Liver (tissue), 9 donors: Measurements from ENCODE around the gene FBXW2. TPM values are rescaled to one million over a fixed set of nuclear protein-coding genes. Genes with fewer than 3 reads are reported as not detected.
"Not testable (repeated sequence)": the region's sequence is repeated elsewhere in the genome, so short reads cannot be mapped to it uniquely, and the experiment has no call there.

Source experiments
- DNase-seq: peaks from one replicate; pipeline ENCODE4 v3.0.0-alpha.2; 2017; ENCODE audit warnings: low spot score
- H3K27ac ChIP-seq, 2 donors: one replicate each; pipeline ENCODE4 v1.7.0; 2013; ENCODE audit warnings: inconsistent platforms in 2 of 2, low read length in 2 of 2, control low read depth in 1 of 2, low read depth in 1 of 2, mild to moderate bottlenecking in 1 of 2
- H3K27me3 ChIP-seq, 4 donors: one replicate each; pipeline versions ENCODE4 v1.6.1 to v1.7.0; 2013; ENCODE audit warnings: low read length in 3 of 4, inconsistent platforms in 1 of 4, mild to moderate bottlenecking in 1 of 4, moderate library complexity in 1 of 4; ENCODE audit not compliant: control insufficient read depth in 4 of 4, insufficient read depth in 4 of 4
- H3K36me3 ChIP-seq, 4 donors: one replicate each; pipeline versions ENCODE4 v1.6.1 to v1.7.0; 2013; ENCODE audit warnings: low read length in 3 of 4, mild to moderate bottlenecking in 3 of 4, low read depth in 1 of 4, moderate library complexity in 1 of 4; ENCODE audit not compliant: control insufficient read depth in 4 of 4, insufficient read depth in 3 of 4
- H3K4me1 ChIP-seq, 4 donors: one replicate each; pipeline versions ENCODE4 v1.6.1 to v1.7.0; 2013; ENCODE audit warnings: low read length in 3 of 4, mild to moderate bottlenecking in 3 of 4, moderate library complexity in 1 of 4; ENCODE audit not compliant: control insufficient read depth in 4 of 4, insufficient read depth in 4 of 4
- H3K4me3 ChIP-seq, 3 donors: one replicate each; pipeline versions ENCODE4 v1.6.1 to v1.7.0; 2013; ENCODE audit warnings: low read length in 3 of 3, control low read depth in 1 of 3, low read depth in 1 of 3, mild to moderate bottlenecking in 1 of 3
- H3K9ac ChIP-seq, 2 donors: one replicate each; pipeline ENCODE4 v1.7.0; 2013; ENCODE audit warnings: low read length in 2 of 2, mild to moderate bottlenecking in 2 of 2, moderate library complexity in 2 of 2, control low read depth in 1 of 2, low read depth in 1 of 2
- H3K9me3 ChIP-seq, 4 donors: one replicate each; pipeline versions ENCODE4 v1.6.1 to v1.7.0; 2013; ENCODE audit warnings: low read length in 3 of 4; ENCODE audit not compliant: control insufficient read depth in 4 of 4
- FOXA1 ChIP-seq: IDR thresholded peaks from 2 replicates; pipeline ENCODE4 v1.6.1; 2016; ENCODE audit warnings: antibody characterized with exemption
- FOXA2 ChIP-seq: IDR thresholded peaks from 2 replicates; pipeline ENCODE4 v1.6.1; 2016; ENCODE audit warnings: antibody characterized with exemption
- GABPA ChIP-seq, 2 donors: IDR thresholded peaks in 1 of 2; conservative IDR thresholded peaks in 1 of 2; 2 replicates each; pipeline ENCODE4 v1.6.1; 2016; ENCODE audit warnings: antibody characterized with exemption in 2 of 2, mild to moderate bottlenecking in 1 of 2, moderate library complexity in 1 of 2
- HNF4A ChIP-seq, 2 donors: conservative IDR thresholded peaks; 2 replicates each; pipeline ENCODE4 v1.6.1; 2016; ENCODE audit warnings: antibody characterized with exemption in 2 of 2, mild to moderate bottlenecking in 2 of 2
- HNF4G ChIP-seq: IDR thresholded peaks from 2 replicates; pipeline ENCODE4 v1.6.1; 2016; ENCODE audit warnings: antibody characterized with exemption
- JUND ChIP-seq, 2 donors: IDR thresholded peaks; 2 replicates each; pipeline ENCODE4 v1.6.1; 2016; ENCODE audit warnings: antibody characterized with exemption in 2 of 2
- NR2F2 ChIP-seq: IDR thresholded peaks from 2 replicates; pipeline ENCODE4 v1.6.1; 2016; ENCODE audit warnings: antibody characterized with exemption
- RAD21 ChIP-seq, 2 donors: IDR thresholded peaks; 2 replicates each; pipeline ENCODE4 v1.6.1; 2016; ENCODE audit warnings: antibody characterized with exemption in 2 of 2, mild to moderate bottlenecking in 2 of 2
- RXRA ChIP-seq, 2 donors: IDR thresholded peaks; 2 replicates each; pipeline ENCODE4 v1.6.1; 2017 to 2018; ENCODE audit warnings: antibody characterized with exemption in 2 of 2, mild to moderate bottlenecking in 1 of 2
- SP1 ChIP-seq: IDR thresholded peaks from 2 replicates; pipeline ENCODE4 v1.6.1; 2018; ENCODE audit warnings: antibody characterized with exemption, mild to moderate bottlenecking
- TAF1 ChIP-seq: conservative IDR thresholded peaks from 2 replicates; pipeline ENCODE4 v1.6.1; 2016; ENCODE audit warnings: antibody characterized with exemption, mild to moderate bottlenecking
- YY1 ChIP-seq: IDR thresholded peaks from 2 replicates; pipeline ENCODE4 v1.6.1; 2016; ENCODE audit warnings: antibody characterized with exemption, mild to moderate bottlenecking
- WGBS: extraction: QIAGEN DNeasy Blood & Tissue Kit; methylation state at CpG from one replicate; pipeline ENCODE4 v1.1.7; 2013; 5-methylcytosine and 5-hydroxymethylcytosine counted together
- polyA plus RNA-seq, 2 donors: library from polyadenylated mRNA; stranded (reverse) in 1 of 2; unstranded in 1 of 2; fragments of 200-250 nt in 1 of 2; fragments of >200 nt in 1 of 2; fragmentation: Nextera tagmentation in 1 of 2; extraction: Ambion mirVana in 1 of 2; gene quantifications; one replicate each; pipeline versions ENCODE4 v1.2.1 to v1.2.3, GENCODE V29; 2013 to 2015
- total RNA-seq, 2 donors: library from RNA; depleted of rRNA; stranded (reverse); fragments of >200 nt; gene quantifications; one replicate each; pipeline ENCODE4 v1.2.3, GENCODE V29; 2014
- TF ChIP-seq, protein P1 (sequence below): IDR thresholded peaks from 2 replicates; pipeline ENCODE4 v1.6.1; 2016; ENCODE audit warnings: antibody characterized with exemption, mild to moderate bottlenecking
- TF ChIP-seq, protein P2 (sequence below): IDR thresholded peaks from 2 replicates; pipeline ENCODE4 v1.6.1; 2016; ENCODE audit warnings: antibody characterized with exemption
- TF ChIP-seq, protein P3 (sequence below): IDR thresholded peaks from 2 replicates; pipeline ENCODE4 v1.6.1; 2016; ENCODE audit warnings: antibody characterized with exemption
- TF ChIP-seq, protein P4 (sequence below): IDR thresholded peaks from 2 replicates; pipeline ENCODE4 v1.6.1; 2016; ENCODE audit warnings: antibody characterized with exemption
- TF ChIP-seq, protein P5 (sequence below): fragments of 150-350 bp; IDR thresholded peaks from 2 replicates; pipeline ENCODE4 v1.5.1; 2017; ENCODE audit warnings: improper control_type of control experiment, low read depth, low read length; ENCODE audit not compliant: missing input control
- donor health status: healthy.
- donor health status: healthy.
- donor health status: healthy.
- donor health status: healthy.
- donor health status: healthy.

The FBXW2 gene
- total and polyA plus RNA-seq, 4 donors, result 7.0 to 40.9 (median 22.5) TPM

DNA sequence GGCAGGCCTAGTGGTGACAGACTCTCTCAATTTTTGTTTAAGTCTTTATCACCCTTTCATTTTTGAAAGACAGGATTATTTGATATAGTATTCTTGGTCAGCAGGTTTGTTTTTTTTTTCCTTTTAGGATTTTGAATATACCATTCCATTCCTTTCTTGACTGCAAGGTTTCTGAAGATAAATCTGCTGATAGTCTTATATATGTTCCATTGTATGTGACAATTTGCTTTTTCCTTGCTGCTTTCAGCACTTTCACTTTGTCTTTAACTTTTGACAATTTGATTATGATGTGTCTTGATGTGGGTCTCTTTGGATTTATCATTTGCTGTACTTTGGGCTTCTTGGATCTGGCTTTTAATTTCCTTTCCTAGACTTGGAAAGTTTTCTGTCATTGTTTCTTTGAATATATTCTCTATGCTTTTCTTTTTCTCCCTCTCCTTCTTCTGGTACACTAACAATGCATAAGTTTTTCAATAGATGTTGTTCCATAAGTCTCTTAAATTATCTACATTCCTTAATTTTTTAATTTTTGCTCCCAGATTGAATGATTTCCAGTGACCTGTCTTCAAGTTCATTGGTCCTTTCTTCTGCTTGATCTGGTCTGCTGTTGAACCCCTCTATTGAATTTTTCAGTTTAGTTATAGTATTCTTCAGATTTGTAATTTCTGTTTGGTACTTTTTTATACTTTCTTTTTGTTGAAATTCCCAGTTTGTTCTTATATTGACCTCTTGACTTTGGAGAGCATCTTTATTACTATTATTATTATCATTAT, 14.6 kb upstream of the FBXW2 start:
- H3K36me3 ChIP-seq, result no peaks in the 10 kb centered on the region
- peaks cover 0 to 7% (median 1%) of the 10 kb centered on the region in 4 donors for H3K9me3 ChIP-seq
- H3K27me3 ChIP-seq, result no peaks in the 10 kb centered on the region
- H3K4me1 ChIP-seq, result no peaks in the 10 kb centered on the region
- H3K27ac ChIP-seq, result no peak overlapping the region
- no peak for DNase-seq
- no peak overlapping the region for H3K4me3 ChIP-seq
- H3K9ac ChIP-seq, result no peak overlapping the region
- TF ChIP-seq HNF4A (conservative IDR thresholded peaks at IDR 0.05) (no peak), FOXA2 (no peak), FOXA1 (no peak), RXRA (IDR thresholded peaks at IDR 0.05) (no peak), JUND (IDR thresholded peaks at IDR 0.05) (no peak), YY1 (no peak), RAD21 (IDR thresholded peaks at IDR 0.05) (no peak), TAF1 (no peak), SP1 (no peak), NR2F2 (no peak), GABPA (IDR thresholded peaks at IDR 0.05 in 1 of 2, conservative IDR thresholded peaks at IDR 0.05 in 1 of 2) (no peak), HNF4G (no peak)
- TF ChIP-seq, protein P1, sequence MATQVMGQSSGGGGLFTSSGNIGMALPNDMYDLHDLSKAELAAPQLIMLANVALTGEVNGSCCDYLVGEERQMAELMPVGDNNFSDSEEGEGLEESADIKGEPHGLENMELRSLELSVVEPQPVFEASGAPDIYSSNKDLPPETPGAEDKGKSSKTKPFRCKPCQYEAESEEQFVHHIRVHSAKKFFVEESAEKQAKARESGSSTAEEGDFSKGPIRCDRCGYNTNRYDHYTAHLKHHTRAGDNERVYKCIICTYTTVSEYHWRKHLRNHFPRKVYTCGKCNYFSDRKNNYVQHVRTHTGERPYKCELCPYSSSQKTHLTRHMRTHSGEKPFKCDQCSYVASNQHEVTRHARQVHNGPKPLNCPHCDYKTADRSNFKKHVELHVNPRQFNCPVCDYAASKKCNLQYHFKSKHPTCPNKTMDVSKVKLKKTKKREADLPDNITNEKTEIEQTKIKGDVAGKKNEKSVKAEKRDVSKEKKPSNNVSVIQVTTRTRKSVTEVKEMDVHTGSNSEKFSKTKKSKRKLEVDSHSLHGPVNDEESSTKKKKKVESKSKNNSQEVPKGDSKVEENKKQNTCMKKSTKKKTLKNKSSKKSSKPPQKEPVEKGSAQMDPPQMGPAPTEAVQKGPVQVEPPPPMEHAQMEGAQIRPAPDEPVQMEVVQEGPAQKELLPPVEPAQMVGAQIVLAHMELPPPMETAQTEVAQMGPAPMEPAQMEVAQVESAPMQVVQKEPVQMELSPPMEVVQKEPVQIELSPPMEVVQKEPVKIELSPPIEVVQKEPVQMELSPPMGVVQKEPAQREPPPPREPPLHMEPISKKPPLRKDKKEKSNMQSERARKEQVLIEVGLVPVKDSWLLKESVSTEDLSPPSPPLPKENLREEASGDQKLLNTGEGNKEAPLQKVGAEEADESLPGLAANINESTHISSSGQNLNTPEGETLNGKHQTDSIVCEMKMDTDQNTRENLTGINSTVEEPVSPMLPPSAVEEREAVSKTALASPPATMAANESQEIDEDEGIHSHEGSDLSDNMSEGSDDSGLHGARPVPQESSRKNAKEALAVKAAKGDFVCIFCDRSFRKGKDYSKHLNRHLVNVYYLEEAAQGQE, result no peak
- TF ChIP-seq, protein P2, sequence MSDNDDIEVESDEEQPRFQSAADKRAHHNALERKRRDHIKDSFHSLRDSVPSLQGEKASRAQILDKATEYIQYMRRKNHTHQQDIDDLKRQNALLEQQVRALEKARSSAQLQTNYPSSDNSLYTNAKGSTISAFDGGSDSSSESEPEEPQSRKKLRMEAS, result no peak
- TF ChIP-seq, protein P3, sequence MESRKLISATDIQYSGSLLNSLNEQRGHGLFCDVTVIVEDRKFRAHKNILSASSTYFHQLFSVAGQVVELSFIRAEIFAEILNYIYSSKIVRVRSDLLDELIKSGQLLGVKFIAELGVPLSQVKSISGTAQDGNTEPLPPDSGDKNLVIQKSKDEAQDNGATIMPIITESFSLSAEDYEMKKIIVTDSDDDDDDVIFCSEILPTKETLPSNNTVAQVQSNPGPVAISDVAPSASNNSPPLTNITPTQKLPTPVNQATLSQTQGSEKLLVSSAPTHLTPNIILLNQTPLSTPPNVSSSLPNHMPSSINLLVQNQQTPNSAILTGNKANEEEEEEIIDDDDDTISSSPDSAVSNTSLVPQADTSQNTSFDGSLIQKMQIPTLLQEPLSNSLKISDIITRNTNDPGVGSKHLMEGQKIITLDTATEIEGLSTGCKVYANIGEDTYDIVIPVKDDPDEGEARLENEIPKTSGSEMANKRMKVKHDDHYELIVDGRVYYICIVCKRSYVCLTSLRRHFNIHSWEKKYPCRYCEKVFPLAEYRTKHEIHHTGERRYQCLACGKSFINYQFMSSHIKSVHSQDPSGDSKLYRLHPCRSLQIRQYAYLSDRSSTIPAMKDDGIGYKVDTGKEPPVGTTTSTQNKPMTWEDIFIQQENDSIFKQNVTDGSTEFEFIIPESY, result no peak
- TF ChIP-seq, protein P4, sequence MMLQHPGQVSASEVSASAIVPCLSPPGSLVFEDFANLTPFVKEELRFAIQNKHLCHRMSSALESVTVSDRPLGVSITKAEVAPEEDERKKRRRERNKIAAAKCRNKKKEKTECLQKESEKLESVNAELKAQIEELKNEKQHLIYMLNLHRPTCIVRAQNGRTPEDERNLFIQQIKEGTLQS, result no peak
- TF ChIP-seq, protein P5, sequence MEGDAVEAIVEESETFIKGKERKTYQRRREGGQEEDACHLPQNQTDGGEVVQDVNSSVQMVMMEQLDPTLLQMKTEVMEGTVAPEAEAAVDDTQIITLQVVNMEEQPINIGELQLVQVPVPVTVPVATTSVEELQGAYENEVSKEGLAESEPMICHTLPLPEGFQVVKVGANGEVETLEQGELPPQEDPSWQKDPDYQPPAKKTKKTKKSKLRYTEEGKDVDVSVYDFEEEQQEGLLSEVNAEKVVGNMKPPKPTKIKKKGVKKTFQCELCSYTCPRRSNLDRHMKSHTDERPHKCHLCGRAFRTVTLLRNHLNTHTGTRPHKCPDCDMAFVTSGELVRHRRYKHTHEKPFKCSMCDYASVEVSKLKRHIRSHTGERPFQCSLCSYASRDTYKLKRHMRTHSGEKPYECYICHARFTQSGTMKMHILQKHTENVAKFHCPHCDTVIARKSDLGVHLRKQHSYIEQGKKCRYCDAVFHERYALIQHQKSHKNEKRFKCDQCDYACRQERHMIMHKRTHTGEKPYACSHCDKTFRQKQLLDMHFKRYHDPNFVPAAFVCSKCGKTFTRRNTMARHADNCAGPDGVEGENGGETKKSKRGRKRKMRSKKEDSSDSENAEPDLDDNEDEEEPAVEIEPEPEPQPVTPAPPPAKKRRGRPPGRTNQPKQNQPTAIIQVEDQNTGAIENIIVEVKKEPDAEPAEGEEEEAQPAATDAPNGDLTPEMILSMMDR, result no peak

DNA sequence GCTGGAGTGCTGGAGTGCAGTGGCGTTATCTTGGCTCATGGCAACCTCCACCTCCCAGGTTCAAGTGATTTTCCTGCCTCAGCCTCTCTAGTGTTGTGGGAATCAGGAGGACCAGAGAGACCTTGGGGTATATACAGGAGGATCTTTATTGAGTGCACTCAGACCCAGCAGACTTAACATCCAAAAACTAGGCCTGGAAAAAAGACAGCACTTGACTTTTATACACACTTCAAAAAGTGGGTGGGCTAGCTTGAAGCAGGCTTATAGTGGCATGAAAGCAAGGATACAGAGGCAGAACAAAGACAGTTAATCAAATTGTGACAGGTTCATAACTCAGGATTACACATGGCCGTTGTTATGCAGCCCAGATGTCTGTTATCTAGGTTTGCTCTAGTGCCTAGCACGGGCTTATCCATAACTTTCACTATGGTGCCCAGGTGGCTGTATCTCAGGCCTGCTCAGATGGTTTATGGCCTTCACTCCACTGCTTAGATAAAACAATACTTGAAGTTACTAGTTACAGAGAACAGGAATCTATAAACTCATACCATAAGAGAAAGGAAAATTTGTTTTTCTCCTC, 11.7 kb upstream of the FBXW2 start:
- H3K4me3 ChIP-seq, H3K36me3 ChIP-seq, H3K27me3 ChIP-seq, H3K9ac ChIP-seq, H3K4me1 ChIP-seq, DNase-seq, H3K27ac ChIP-seq, H3K9me3 ChIP-seq: not testable (repeated sequence)
- WGBS, result 93% methylated on average over 3 of the region's 3 CpGs
